SK-N-MC (cell line): ENCODE measurements around the gene SVBP.

Experiments used
- DNase-seq: peaks from one replicate; pipeline ENCODE4 v3.0.0-alpha.2; 2011; ENCODE audit warnings: low read depth, low spot score
- H3K27ac ChIP-seq: fragments of 200-600 bp; sonication (generic); 2 replicates; pipeline ENCODE4 v1.5.1; 2016; ENCODE audit warnings: mixed run types
- H3K36me3 ChIP-seq: fragments of 200-600 bp; sonication (generic); 2 replicates; pipeline ENCODE4 v1.6.1; 2017; ENCODE audit warnings: antibody characterized with exemption, low read length, mixed read lengths; ENCODE audit not compliant: insufficient read depth
- H3K4me3 ChIP-seq: fragments of 200-600 bp; sonication (generic); 2 replicates; pipeline ENCODE4 v1.5.1; 2016
- H3K9ac ChIP-seq: fragments of 200-600 bp; sonication (generic); 2 replicates; pipeline ENCODE4 v1.8.0; 2017; ENCODE audit warnings: mixed run types, mixed read lengths; ENCODE audit not compliant: insufficient read length
- H3K9me3 ChIP-seq: fragments of 200-600 bp; sonication (generic); 2 replicates; pipeline ENCODE4 v1.6.1; 2017; ENCODE audit warnings: low read depth, mild to moderate bottlenecking, antibody characterized with exemption, low read length, moderate library complexity, mixed read lengths
- EZH2 ChIP-seq: fragments of 200-600 bp; sonication (generic); IDR thresholded peaks from one replicate; pipeline ENCODE4 v1.6.1; 2017; ENCODE audit warnings: antibody characterized with exemption
- FOXP2 ChIP-seq: optimal IDR thresholded peaks from 2 replicates; pipeline ENCODE3; 2011; ENCODE audit warnings: mild to moderate bottlenecking, moderate library complexity; ENCODE audit not compliant: insufficient read depth; ENCODE audit errors: extremely low read length, control extremely low read depth
- POLR2AphosphoS5 ChIP-seq: IDR thresholded peaks from 2 replicates; pipeline ENCODE4 v1.6.1; 2012; ENCODE audit warnings: mild to moderate bottlenecking, low read depth, low read length, borderline replicate concordance

The SVBP gene

GRCh38 chr1:42801832-42802473 is 15.2 kb downstream of the SVBP start:
- no peak overlapping the region for H3K9ac ChIP-seq
- no peak for DNase-seq

GRCh38 chr1:42797979-42798378 is 19.2 kb downstream of the SVBP start:
- TF ChIP-seq FOXP2 (no peak), EZH2 (no peak), POLR2AphosphoS5 (no peak)
- DNase-seq: no peak
- Histone ChIP-seq H3K27ac (no peak overlapping the region), H3K9me3 (no peaks in the 10 kb centered on the region), H3K4me3 (no peak overlapping the region), H3K9ac (no peak overlapping the region), H3K36me3 (no peaks in the 10 kb centered on the region)

More at GRCh38 chr1:42801832-42802473, 15.2 kb downstream of the SVBP start:
- Histone ChIP-seq H3K27ac (no peak overlapping the region), H3K9me3 (no peaks in the 10 kb centered on the region), H3K4me3 (no peak overlapping the region), H3K36me3 (peaks cover 17% of the 10 kb centered on the region)
- TF ChIP-seq FOXP2 (no peak), EZH2 (no peak), POLR2AphosphoS5 (no peak)

DNA sequence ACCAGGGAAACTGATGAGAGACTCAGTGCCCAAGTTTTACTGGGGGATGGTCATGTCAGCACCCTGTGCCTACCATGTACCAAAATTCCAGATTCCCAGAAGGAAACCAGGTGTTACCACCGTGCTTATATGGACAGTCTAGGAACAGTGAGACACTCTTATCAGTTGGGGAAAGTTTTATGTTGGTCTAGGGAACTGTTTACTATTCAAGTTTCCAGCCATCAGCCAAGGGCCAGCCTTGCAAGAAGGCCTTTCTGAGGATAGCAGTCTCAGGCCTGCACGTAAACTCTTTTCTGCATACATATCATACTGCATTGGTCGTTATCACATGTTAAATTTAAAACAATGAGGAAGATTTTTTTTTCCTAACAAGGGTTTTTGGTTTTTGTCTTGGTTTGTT is 19.8 kb downstream of the SVBP start:
- DNase-seq: no peak
- H3K4me3 ChIP-seq: no peak overlapping the region
- no peaks in the 10 kb centered on the region for H3K9me3 ChIP-seq
- no peak for TF ChIP-seq POLR2AphosphoS5
- no peak for TF ChIP-seq EZH2
- no peak for TF ChIP-seq FOXP2
- H3K36me3 ChIP-seq: no peaks in the 10 kb centered on the region
- no peak overlapping the region for H3K9ac ChIP-seq
- H3K27ac ChIP-seq: no peak overlapping the region

GRCh38 chr1:42793824-42794223 is 23.4 kb downstream of the SVBP start:
- DNase-seq: no peak
- Histone ChIP-seq H3K9ac (no peak overlapping the region), H3K9me3 (no peaks in the 10 kb centered on the region), H3K27ac (no peak overlapping the region), H3K4me3 (no peak overlapping the region), H3K36me3 (no peaks in the 10 kb centered on the region)
- TF ChIP-seq EZH2: no peak

DNA sequence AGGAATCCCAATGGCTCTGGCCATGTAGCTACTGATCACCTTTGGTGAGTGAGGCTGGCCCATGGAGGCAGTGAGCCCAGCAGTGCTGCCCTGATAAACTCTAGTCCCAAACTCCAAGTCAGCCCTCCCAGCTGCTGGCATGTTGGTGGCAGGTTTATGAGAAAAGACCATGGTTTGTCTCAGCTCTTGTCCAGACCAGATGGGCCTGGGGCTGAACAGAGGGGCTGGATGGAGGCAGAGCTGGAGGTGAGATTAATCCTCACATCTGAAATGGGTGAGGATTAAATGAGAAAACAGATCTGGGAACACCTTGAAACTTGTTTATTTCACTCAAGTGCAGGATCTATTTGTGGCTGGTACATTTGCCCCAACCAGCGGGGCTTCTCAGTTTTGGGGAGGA is 29.2 kb downstream of the SVBP start:
- no peak overlapping the region for H3K9ac ChIP-seq

GRCh38 chr1:42786097-42786496 is 31.1 kb downstream of the SVBP start:
- Histone ChIP-seq H3K4me3 (no peak overlapping the region), H3K36me3 (no peaks in the 10 kb centered on the region), H3K9ac (no peak overlapping the region), H3K9me3 (no peaks in the 10 kb centered on the region), H3K27ac (no peak overlapping the region)
- no peak for DNase-seq
- TF ChIP-seq FOXP2 (no peak), EZH2 (no peak), POLR2AphosphoS5 (no peak)

More for the DNA sequence above, 29.2 kb downstream of the SVBP start:
- H3K36me3 ChIP-seq: no peaks in the 10 kb centered on the region
- H3K4me3 ChIP-seq: no peak overlapping the region
- no peak for DNase-seq
- H3K9me3 ChIP-seq: no peaks in the 10 kb centered on the region
- TF ChIP-seq FOXP2: no peak
- TF ChIP-seq POLR2AphosphoS5: no peak
- TF ChIP-seq EZH2: no peak
- no peak overlapping the region for H3K27ac ChIP-seq

- DNase-seq: no peak
- Histone ChIP-seq H3K4me3 (no peak within 1 kb of the TSS), H3K27ac (no peak within 1 kb of the TSS), H3K9ac (no peak within 1 kb of the TSS), H3K36me3 (0 out of 2 replicates have a peak, but pooled peaks cover 5% of the 10 kb centered on the region), H3K9me3 (no peaks in the 10 kb centered on the region)
- TF ChIP-seq FOXP2: no peak
- no peak for TF ChIP-seq EZH2
- TF ChIP-seq POLR2AphosphoS5: no peak
Observed at GRCh38 chr1:42784946-42785693, 32.1 kb downstream of the SVBP start, which contains the start of gene TMEM269. Gene TMEM269, plus strand, starts transcription at chr1:42784991. Its CDS starts 4,903 bp downstream, at chr1:42789894.

- no peak for TF ChIP-seq FOXP2
- no peak for TF ChIP-seq EZH2
- no peak for TF ChIP-seq POLR2AphosphoS5
- H3K36me3 ChIP-seq: 0 out of 2 replicates have a peak, but pooled peaks cover 9% of the 10 kb centered on the region
- no peak overlapping the region for H3K4me3 ChIP-seq
- H3K9ac ChIP-seq: no peak overlapping the region
- DNase-seq: no peak
- H3K27ac ChIP-seq: no peak overlapping the region
- no peaks in the 10 kb centered on the region for H3K9me3 ChIP-seq
Observed at GRCh38 chr1:42784547-42784945, 32.7 kb downstream of the SVBP start.

- DNase-seq: no peak
- 0 out of 2 replicates have a peak, but pooled peaks cover 11% of the 10 kb centered on the region for H3K36me3 ChIP-seq
- no peak overlapping the region for H3K4me3 ChIP-seq
- no peaks in the 10 kb centered on the region for H3K9me3 ChIP-seq
- no peak for TF ChIP-seq FOXP2
- TF ChIP-seq POLR2AphosphoS5: no peak
- TF ChIP-seq EZH2: no peak
- no peak overlapping the region for H3K9ac ChIP-seq
- no peak overlapping the region for H3K27ac ChIP-seq
Observed at GRCh38 chr1:42783092-42783491, 34.1 kb downstream of the SVBP start.
